Omental fat pad (tissue), 4 donors: ENCODE measurements around the gene PDGFD. TPM values are rescaled to one million over a fixed set of nuclear protein-coding genes. Genes with fewer than 3 reads are reported as not detected.

Experiments used
- ATAC-seq: fragments of 150-250 bp; one replicate; pipeline ENCODE4 v1.9.1; 2016; ENCODE audit warnings: mild to moderate bottlenecking, moderate library complexity; ENCODE audit not compliant: low FRiP score
- DNase-seq: peaks from one replicate; pipeline ENCODE4 v3.0.0-alpha.2; 2019; ENCODE audit warnings: low spot score
- CTCF ChIP-seq, 3 donors: fragments of 450-650 bp; IDR thresholded peaks; one replicate each; pipeline ENCODE4 v1.5.1; 2016 to 2017; ENCODE audit warnings: antibody characterized with exemption in 3 of 3, mild to moderate bottlenecking in 3 of 3, moderate library complexity in 2 of 3
- total RNA-seq, 4 donors: library from RNA; depleted of rRNA; stranded (reverse); fragments of >200 nt; gene quantifications; one replicate each; pipeline ENCODE4 v1.1.0, GENCODE V29; 2016

The PDGFD gene
- total RNA-seq, 4 donors from 2014 or later, result 11.3 to 63.1 (median 38.9) TPM

DNA sequence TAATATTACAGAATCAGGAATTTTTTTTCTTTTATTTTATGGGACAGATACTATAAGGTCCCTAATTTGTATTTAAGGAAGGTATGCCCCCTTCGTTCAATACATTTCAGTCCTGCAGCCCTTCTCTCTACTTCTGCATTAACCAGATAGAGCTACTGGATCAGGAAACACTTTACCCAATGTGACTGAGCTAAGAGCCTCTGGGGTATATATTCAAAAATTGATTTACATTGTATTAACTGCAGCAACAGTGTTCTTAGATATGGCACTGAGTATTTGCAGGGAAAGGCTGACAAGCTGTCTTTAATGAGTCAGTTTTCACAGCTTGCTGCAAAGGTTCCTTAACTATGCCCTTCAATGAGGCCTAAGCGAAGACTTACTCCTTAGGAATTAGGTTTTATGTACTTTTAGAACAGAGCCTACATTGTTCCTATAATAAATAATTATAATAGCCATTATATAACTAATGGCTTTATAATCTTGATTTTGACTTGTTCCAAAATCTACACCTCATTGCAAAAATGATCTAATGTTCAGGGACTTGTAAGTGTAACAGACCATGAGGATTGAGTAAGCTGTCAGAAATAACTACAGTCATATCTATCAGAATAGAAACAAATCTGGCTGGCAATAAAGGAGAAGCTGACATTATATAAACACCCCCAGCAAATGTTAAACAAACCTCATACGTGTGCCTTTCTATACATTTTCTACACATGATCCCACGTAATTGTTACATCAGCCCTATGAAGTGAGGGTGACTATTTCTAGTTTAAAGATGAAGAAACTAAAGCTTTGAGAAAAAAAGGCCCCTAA lies 72.5 kb downstream of the PDGFD start:
- TF ChIP-seq CTCF (IDR thresholded peaks at IDR 0.05), result no peak
- no peak for DNase-seq
- no peak for ATAC-seq

- TF ChIP-seq CTCF (IDR thresholded peaks at IDR 0.05), result no peak
- no peak for DNase-seq
- no peak for ATAC-seq
These were observed 73.2 kb downstream of the PDGFD start for GRCh38 chr11:104090767-104091166.

- no peak for DNase-seq
- TF ChIP-seq CTCF (IDR thresholded peaks at IDR 0.05), result no peak
- ATAC-seq, result no peak
These were observed 74.5 kb downstream of the PDGFD start for GRCh38 chr11:104089481-104089880.

DNA sequence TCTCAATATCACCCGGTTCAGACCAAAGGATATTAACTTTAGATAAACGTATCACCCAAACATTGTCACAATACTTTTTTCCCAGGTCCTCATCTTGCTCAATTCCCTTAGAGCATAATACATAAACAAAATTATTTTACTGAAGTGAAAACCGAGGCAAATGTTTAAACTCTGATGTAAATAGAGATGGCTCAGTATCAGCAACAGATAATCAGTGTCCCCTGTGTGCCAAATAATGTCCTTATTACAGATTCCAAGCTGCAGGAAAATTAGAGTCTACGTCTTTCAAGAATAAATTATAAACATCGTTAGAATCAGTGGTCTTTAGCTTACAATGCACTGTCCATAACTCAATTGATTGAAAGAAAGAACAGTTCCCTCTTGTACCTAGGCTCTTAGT lies 77.3 kb downstream of the PDGFD start:
- DNase-seq, result no peak
- no peak for TF ChIP-seq CTCF (IDR thresholded peaks at IDR 0.05)
- ATAC-seq, result no peak

GRCh38 chr11:104078995-104079394 lies 85.0 kb downstream of the PDGFD start:
- no peak for DNase-seq
- no peak for ATAC-seq
- TF ChIP-seq CTCF (IDR thresholded peaks at IDR 0.05), result no peak

DNA sequence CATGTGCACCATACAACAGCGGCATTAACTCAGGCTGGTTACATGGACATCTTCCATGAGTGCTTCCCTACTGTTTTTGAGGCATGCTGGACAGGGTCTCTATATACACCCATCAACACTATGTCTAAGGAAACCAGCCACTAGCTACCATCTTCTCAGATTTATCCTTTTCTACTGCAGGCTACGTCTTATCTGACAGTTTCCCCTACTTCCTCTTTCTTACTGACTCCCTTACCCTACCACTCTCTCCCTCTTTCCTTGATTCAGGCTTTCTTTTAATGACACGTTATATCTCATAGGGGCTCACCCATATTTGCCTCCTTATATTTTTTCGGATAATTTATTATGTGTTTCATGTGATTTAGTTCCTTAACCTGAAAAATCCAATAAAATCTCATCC lies 85.7 kb downstream of the PDGFD start:
- ATAC-seq (no peak), DNase-seq (no peak)

More for the DNA sequence above, 85.7 kb downstream of the PDGFD start:
- no peak for TF ChIP-seq CTCF (IDR thresholded peaks at IDR 0.05)
